HCT116 (cell line): ENCODE measurements around the gene ZNF414. TPM values are rescaled to one million over a fixed set of nuclear protein-coding genes. Genes with fewer than 3 reads are reported as not detected.
A peak's percentile ranks its signal among the peaks of the same experiment; 100 is the strongest.

Source experiments
- ATAC-seq: fragments of 200-7000 bp; cut with Tn5 transposase; 2 replicates; pipeline ENCODE4 v1.9.1; 2020; ENCODE audit warnings: mild to moderate bottlenecking, moderate library complexity
- BruUV-seq: library from RNA; stranded (reverse); fragments of 400-500 nt; replicated peaks from 2 replicates; lab custom pipeline; 2021; lab: Mats Ljungman, UMichigan
- CTCF ChIA-PET: fragments of 300-600 bp; sonication (Branson Sonifier 250); formaldehyde crosslinking; loops from one replicate; lab custom pipeline; 2021; ENCODE audit warnings: antibody characterized with exemption; lab: Charles Lee
- POLR2A ChIA-PET: fragments of 300-600, 350-600 bp; sonication (Branson Sonifier 250); formaldehyde crosslinking; loops from one replicate; lab custom pipeline; 2021; ENCODE audit warnings: antibody characterized with exemption; lab: Charles Lee
- RAD21 ChIA-PET, 2 experiments: fragments of 300-600 bp; sonication (Branson Sonifier 250); formaldehyde crosslinking; loops; one replicate each; lab custom pipeline; 2023; ENCODE audit warnings: low total read pairs in 2 of 2; ENCODE audit not compliant: uncharacterized antibody in 2 of 2, unreplicated experiment in 2 of 2, low non-redundant PET in 1 of 2; lab: Charles Lee
- DNase-seq: peaks from one replicate; pipeline ENCODE4 v3.0.0-alpha.2; 2010; ENCODE audit warnings: low read depth, low spot score
- H2AFZ ChIP-seq: fragments of 200-600 bp; shearing (Covaris generic), sonication (generic); 2 replicates; pipeline ENCODE4 v1.6.1; 2017; ENCODE audit warnings: low read depth, mixed run types, mixed read lengths, antibody characterized with exemption, low read length; ENCODE audit not compliant: poor library complexity, severe bottlenecking
- H3K27ac ChIP-seq: 2 replicates; pipeline ENCODE4 v1.5.1; 2012; ENCODE audit warnings: low read depth, low read length
- H3K27me3 ChIP-seq: fragments of 200-600 bp; sonication (generic); 2 replicates; pipeline ENCODE4 v1.6.1; 2016; ENCODE audit warnings: mixed run types, low read length, mixed read lengths; ENCODE audit not compliant: insufficient read depth
- H3K36me3 ChIP-seq, 2 experiments: fragments of 200-500 bp in 1 of 2; fragments of 200-600 bp in 1 of 2; sonication (Bioruptor generic) in 1 of 2; sonication (generic) in 1 of 2; 2 replicates each; pipeline versions ENCODE4 v1.5.1 to v1.6.1; 2014 to 2016; ENCODE audit warnings: low read length in 2 of 2, inconsistent platforms in 1 of 2, mixed read lengths in 1 of 2, mixed run types in 1 of 2; ENCODE audit not compliant: insufficient read depth in 2 of 2, control insufficient read depth in 1 of 2
- H3K4me1 ChIP-seq, 2 experiments: fragments of 200-600 bp in 1 of 2; sonication (generic) in 1 of 2; 2 replicates each; pipeline versions ENCODE4 v1.5.1 to v1.6.1; 2012 to 2017; ENCODE audit warnings: low read length in 2 of 2, inconsistent platforms in 1 of 2, mild to moderate bottlenecking in 1 of 2, mixed read lengths in 1 of 2, mixed run types in 1 of 2, moderate library complexity in 1 of 2; ENCODE audit not compliant: insufficient read depth in 2 of 2, control insufficient read depth in 1 of 2
- H3K4me2 ChIP-seq: fragments of 200-600 bp; sonication (generic); 2 replicates; pipeline ENCODE4 v1.6.1; 2017; ENCODE audit warnings: mixed run types, low read length, mixed read lengths
- H3K4me3 ChIP-seq, 2 experiments: fragments of 200-600 bp in 1 of 2; sonication (generic) in 1 of 2; replicated peaks in 1 of 2; 2 replicates each; pipeline ENCODE4 v1.5.1; 2011 to 2016; ENCODE audit warnings: low read length in 2 of 2, control low read depth in 1 of 2, low read depth in 1 of 2, mild to moderate bottlenecking in 1 of 2, mixed read lengths in 1 of 2, mixed run types in 1 of 2
- H3K79me2 ChIP-seq: fragments of 200-600 bp; sonication (generic); 2 replicates; pipeline ENCODE4 v1.6.1; 2017; ENCODE audit warnings: mild to moderate bottlenecking, mixed run types, low read length, moderate library complexity, mixed read lengths; ENCODE audit not compliant: insufficient read depth
- H3K9ac ChIP-seq: fragments of 200-600 bp; sonication (generic); 2 replicates; pipeline ENCODE4 v1.6.1; 2016; ENCODE audit warnings: low read length, mixed read lengths
- H3K9me2 ChIP-seq: fragments of 200-600 bp; sonication (generic), shearing (Covaris generic); 2 replicates; pipeline ENCODE4 v1.6.1; 2017; ENCODE audit warnings: mixed run types, mild to moderate bottlenecking, moderate library complexity; ENCODE audit not compliant: insufficient read depth
- H3K9me3 ChIP-seq, 2 experiments: fragments of 200-500 bp in 1 of 2; fragments of 200-600 bp in 1 of 2; sonication (Bioruptor generic) in 1 of 2; sonication (generic) in 1 of 2; 2 replicates each; pipeline ENCODE4 v1.6.1; 2014 to 2017; ENCODE audit warnings: low read length in 2 of 2, mixed read lengths in 2 of 2, inconsistent platforms in 1 of 2, low read depth in 1 of 2, mild to moderate bottlenecking in 1 of 2, mixed run types in 1 of 2, moderate library complexity in 1 of 2; ENCODE audit not compliant: control insufficient read depth in 1 of 2, insufficient read depth in 1 of 2
- H4K20me1 ChIP-seq: fragments of 200-600 bp; sonication (generic), shearing (Covaris generic); 2 replicates; pipeline ENCODE4 v1.6.1; 2017; ENCODE audit warnings: mixed run types, mild to moderate bottlenecking, moderate library complexity; ENCODE audit not compliant: insufficient read depth
- CBX3 ChIP-seq: IDR thresholded peaks from 2 replicates; pipeline ENCODE4 v1.6.1; 2012; ENCODE audit warnings: low read depth
- CEBPB ChIP-seq: IDR thresholded peaks from 2 replicates; pipeline ENCODE4 v1.6.1; 2012; ENCODE audit warnings: low read depth
- CTCF ChIP-seq, 3 experiments: fragments of 200-600 bp in 1 of 3; sonication (generic) in 1 of 3; IDR thresholded peaks in 2 of 3; conservative IDR thresholded peaks in 1 of 3; 2 replicates each; pipeline ENCODE4 v1.5.1; 2012 to 2017; ENCODE audit warnings: low read depth in 2 of 3, low read length in 2 of 3, antibody characterized with exemption in 1 of 3, borderline replicate concordance in 1 of 3, control low read depth in 1 of 3, mild to moderate bottlenecking in 1 of 3, mixed read lengths in 1 of 3, mixed run types in 1 of 3, moderate library complexity in 1 of 3; ENCODE audit not compliant: insufficient read depth in 1 of 3
- EZH2 ChIP-seq: fragments of 200-600 bp; sonication (generic); IDR thresholded peaks from 2 replicates; pipeline ENCODE4 v1.6.1; 2017; ENCODE audit warnings: antibody characterized with exemption, mixed run types
- FOSL1 ChIP-seq: IDR thresholded peaks from 2 replicates; pipeline ENCODE4 v1.6.1; 2012; ENCODE audit warnings: low read depth
- POLR2A ChIP-seq: IDR thresholded peaks from 2 replicates; pipeline ENCODE4 v1.7.0; 2011; ENCODE audit warnings: borderline replicate concordance; ENCODE audit not compliant: insufficient read depth, insufficient read length; ENCODE audit errors: extremely low read depth
- POLR2AphosphoS5 ChIP-seq: IDR thresholded peaks from 2 replicates; pipeline ENCODE4 v1.6.1; 2011; ENCODE audit warnings: mild to moderate bottlenecking, low read depth, low read length, moderate library complexity
- RAD21 ChIP-seq: IDR thresholded peaks from 2 replicates; pipeline ENCODE4 v1.6.1; 2012; ENCODE audit warnings: low read depth, mild to moderate bottlenecking
- SIN3A ChIP-seq: IDR thresholded peaks from 2 replicates; pipeline ENCODE4 v1.6.1; 2012; ENCODE audit warnings: low read depth
- SRF ChIP-seq: IDR thresholded peaks from 2 replicates; pipeline ENCODE4 v1.6.1; 2012; ENCODE audit warnings: low read depth
- TCF7L2 ChIP-seq: IDR thresholded peaks from 2 replicates; pipeline ENCODE4 v1.7.0; 2011; ENCODE audit warnings: borderline replicate concordance, inconsistent platforms; ENCODE audit not compliant: insufficient read depth, insufficient read length; ENCODE audit errors: extremely low read depth
- YY1 ChIP-seq: IDR thresholded peaks from 2 replicates; pipeline ENCODE4 v1.6.1; 2011; ENCODE audit warnings: low read length, low read depth, moderate library complexity, mild to moderate bottlenecking; ENCODE audit not compliant: insufficient replicate concordance; ENCODE audit errors: extremely low read depth
- ZBTB33 ChIP-seq: IDR thresholded peaks from 2 replicates; pipeline ENCODE4 v1.6.1; 2011; ENCODE audit warnings: mild to moderate bottlenecking, low read length, moderate library complexity; ENCODE audit not compliant: insufficient replicate concordance; ENCODE audit errors: extremely low read depth
- ZFX ChIP-seq: fragments of 450-650 bp; IDR thresholded peaks from 2 replicates; pipeline ENCODE4 v1.6.1; 2017
- ZNF274 ChIP-seq: fragments of 200-500 bp; sonication (Bioruptor generic); IDR thresholded peaks from 2 replicates; pipeline ENCODE4 v1.6.1; 2014; ENCODE audit warnings: mild to moderate bottlenecking, low read depth, low read length, inconsistent platforms
- intact Hi-C: fragments of 100-400 bp; cut with micrococcal nuclease; formaldehyde crosslinking; loops from 2 replicates; pipeline ENCODE4 v1.10.0; 2022
- total RNA-seq: library from RNA; stranded (reverse); gene quantifications from one replicate; pipeline ENCODE4 v1.2.1, GENCODE V29; 2021; ENCODE audit not compliant: unreplicated experiment
- TF ChIP-seq, protein P1 (sequence below): IDR thresholded peaks from 2 replicates; pipeline ENCODE4 v1.6.1; 2012

The ZNF414 gene
- total RNA-seq, 1 experiment from 2014 or later, result 31.9 TPM

DNA sequence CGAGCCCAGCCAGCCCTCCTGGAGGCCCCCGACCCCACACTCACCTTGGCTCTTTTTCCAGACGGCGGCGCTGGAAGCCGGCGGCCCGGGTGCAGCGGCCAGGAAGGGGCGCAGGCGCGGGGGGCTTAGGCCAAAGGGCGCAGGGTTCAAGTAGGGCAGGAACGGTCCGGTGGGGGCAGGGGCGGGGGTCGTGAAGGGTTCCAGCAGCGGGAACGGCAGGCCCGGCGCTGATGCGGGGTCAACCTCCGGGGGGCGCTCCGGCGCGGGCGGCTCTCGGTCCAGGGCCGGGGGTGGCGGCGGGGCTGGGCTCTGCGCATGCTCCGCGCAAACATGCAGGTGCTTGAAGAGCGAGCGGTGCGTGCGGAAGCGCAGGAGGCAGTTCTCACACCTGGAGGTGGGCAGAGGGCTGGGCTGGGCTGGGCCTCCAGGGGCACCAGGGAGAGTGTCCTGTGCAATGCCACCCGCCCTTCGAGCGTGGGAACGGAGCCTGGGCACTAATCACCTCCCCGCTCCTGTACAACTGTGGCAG, 2.3 kb downstream of the ZNF414 start:
- Histone ChIP-seq H3K9me2 (no peaks in the 10 kb centered on the region), H4K20me1 (no peaks in the 10 kb centered on the region), H3K4me3 (peak overlapping the region; percentile 59 to 78), H3K79me2 (no peaks in the 10 kb centered on the region), H3K9me3 (no peaks in the 10 kb centered on the region), H3K9ac (peak overlapping the region; percentile 50), H3K27me3 (no peaks in the 10 kb centered on the region), H3K27ac (peak overlapping the region; percentile 95), H3K36me3 (no peaks in the 10 kb centered on the region), H2AFZ (no peak overlapping the region), H3K4me1 (peaks cover 22 to 43% of the 10 kb centered on the region in 2 experiments), H3K4me2 (peak overlapping the region; percentile 87)
- intact Hi-C loops, result loop anchor here (10.0 kb wide), 1 partner anchor 97 kb away; the partner anchor contains the start of gene MARCHF2
- ATAC-seq, result peak; percentile 41
- DNase-seq, result peak; percentile 53
- CTCF ChIA-PET, result interaction anchor here (0.9 kb wide), 1 partner anchor 158 kb away, joined by 4 read pairs; no protein-coding TSS in a partner anchor
- TF ChIP-seq CTCF (IDR thresholded peaks at IDR 0.05 in 2 of 3, conservative IDR thresholded peaks at IDR 0.05 in 1 of 3; ENCODE audit: borderline replicate concordance in 1 of 3, insufficient read depth in 1 of 3, low read depth in 2 of 3, low read length in 2 of 3) (peak in 2 of 3 experiments; percentile 33 to 55; a peak in 3 of 6 replicates), RAD21 (no peak), EZH2 (no peak), CBX3 (no peak)
- TF ChIP-seq, protein P1, sequence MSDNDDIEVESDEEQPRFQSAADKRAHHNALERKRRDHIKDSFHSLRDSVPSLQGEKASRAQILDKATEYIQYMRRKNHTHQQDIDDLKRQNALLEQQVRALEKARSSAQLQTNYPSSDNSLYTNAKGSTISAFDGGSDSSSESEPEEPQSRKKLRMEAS, result peak; percentile 48; the same call in 1 of the 2 replicates
- POLR2A ChIA-PET, result no interaction called here
- RAD21 ChIA-PET, result no interaction called here
- no TSS peak for BruUV-seq

GRCh38 chr19:8510589-8511115, 3.3 kb downstream of the ZNF414 start:
- Histone ChIP-seq H3K4me2 (no peak overlapping the region), H3K4me3 (no peak overlapping the region), H3K27ac (no peak overlapping the region; the same call in 1 of the 2 replicates), H3K9ac (no peak overlapping the region), H3K36me3 (no peaks in the 10 kb centered on the region), H3K4me1 (peaks cover 30 to 53% of the 10 kb centered on the region in 2 experiments), H3K9me3 (no peaks in the 10 kb centered on the region), H4K20me1 (no peaks in the 10 kb centered on the region), H3K79me2 (no peaks in the 10 kb centered on the region), H3K9me2 (no peaks in the 10 kb centered on the region), H3K27me3 (no peaks in the 10 kb centered on the region), H2AFZ (no peak overlapping the region)
- POLR2A ChIA-PET, result no interaction called here
- ATAC-seq (no peak), DNase-seq (no peak)
- CTCF ChIA-PET, result no interaction called here
- RAD21 ChIA-PET, result no interaction called here
- no TSS peak for BruUV-seq
- intact Hi-C loops, result loop anchor here (10.0 kb wide), 1 partner anchor 96 kb away; the partner anchor contains the start of gene MARCHF2
- TF ChIP-seq CEBPB, result no peak
- no peak for TF ChIP-seq POLR2A
- TF ChIP-seq EZH2, result no peak
- no peak for TF ChIP-seq FOSL1
- no peak for TF ChIP-seq POLR2AphosphoS5
- TF ChIP-seq YY1, result no peak
- no peak for TF ChIP-seq TCF7L2
- TF ChIP-seq SIN3A, result no peak
- no peak for TF ChIP-seq ZNF274
- TF ChIP-seq SRF, result no peak
- TF ChIP-seq ZFX, result no peak
- TF ChIP-seq ZBTB33, result no peak
- TF ChIP-seq RAD21, result no peak
